ENCODE results near the gene FN1. TPM values are rescaled to one million over a fixed set of nuclear protein-coding genes. Genes with fewer than 3 reads are reported as not detected.

Gene FN1
- total RNA-seq, 1 experiment from 2014 or later: 102 TPM

GRCh38 chr2:215431290-215431689 is 4.6 kb downstream of the FN1 start:
- H3K4me1 Mint-ChIP-seq: peaks cover 12% of the 10 kb centered on the region
- no peaks in the 10 kb centered on the region for H3K9me3 Mint-ChIP-seq
- DNase-seq (ENCODE audit: low spot score) (no peak), ATAC-seq (no peak)
- no peak for TF ChIP-seq IRF2 (CRISPR knock-in tag; IDR thresholded peaks at IDR 0.05; ENCODE audit: borderline replicate concordance, low read depth)
- H3K4me3 Mint-ChIP-seq: no peak overlapping the region
- peaks cover 4% of the 10 kb centered on the region; the same call in 1 of the 2 replicates for H3K27me3 Mint-ChIP-seq (ENCODE audit: low read depth)
- ChIA-PET CTCF (no interaction called here), POLR2A (no interaction called here)
- peaks cover 50% of the 10 kb centered on the region for H3K36me3 Mint-ChIP-seq
- no peak overlapping the region for H3K27ac Mint-ChIP-seq

- TF ChIP-seq E2F4 (CRISPR knock-in tag; IDR thresholded peaks at IDR 0.05; ENCODE audit: borderline replicate concordance, low read depth): no peak
- no peak for TF ChIP-seq ATF6 (CRISPR knock-in tag; IDR thresholded peaks at IDR 0.05)
- TF ChIP-seq NFATC4 (CRISPR knock-in tag; IDR thresholded peaks at IDR 0.05): no peak
- no peak for TF ChIP-seq E2F5 (CRISPR knock-in tag; IDR thresholded peaks at IDR 0.05)
- no peak for TF ChIP-seq FOXJ3 (CRISPR knock-in tag; IDR thresholded peaks at IDR 0.05; ENCODE audit: borderline replicate concordance)
- TF ChIP-seq MYBL2 (CRISPR knock-in tag; IDR thresholded peaks at IDR 0.05): no peak
- no peak for TF ChIP-seq ZNF281 (CRISPR knock-in tag; IDR thresholded peaks at IDR 0.05)
- no peak for TF ChIP-seq ZNF263 (CRISPR knock-in tag; IDR thresholded peaks at IDR 0.05; ENCODE audit: low read depth)
- no peak for TF ChIP-seq ATF2 (CRISPR knock-in tag; IDR thresholded peaks at IDR 0.05; ENCODE audit: borderline replicate concordance, low read depth)
- no peak for TF ChIP-seq NR1H2 (CRISPR knock-in tag; IDR thresholded peaks at IDR 0.05)
- TF ChIP-seq ZSCAN18 (CRISPR knock-in tag; IDR thresholded peaks at IDR 0.05): no peak
- CTCF ChIA-PET: interaction anchor here (1.0 kb wide), 1 partner anchor 398 kb away, joined by 4 read pairs; no protein-coding TSS in a partner anchor
- no peaks in the 10 kb centered on the region for H3K9me3 Mint-ChIP-seq
- no peak overlapping the region for H3K27ac Mint-ChIP-seq
- no peak for DNase-seq (ENCODE audit: low spot score)
- POLR2A ChIA-PET: no interaction called here
- H3K36me3 Mint-ChIP-seq: peaks cover 54% of the 10 kb centered on the region
- H3K4me3 Mint-ChIP-seq: no peak overlapping the region
- peaks cover 4% of the 10 kb centered on the region; the same call in 1 of the 2 replicates for H3K27me3 Mint-ChIP-seq (ENCODE audit: low read depth)
- ATAC-seq: no peak
- H3K4me1 Mint-ChIP-seq: peaks cover 12% of the 10 kb centered on the region
Measured at GRCh38 chr2:215430528-215431187, 5.2 kb downstream of the FN1 start.

Data from WTC11 (cell line).